ENCODE results near the gene FLOT2.
"Not testable (repeated sequence)": the region's sequence is repeated elsewhere in the genome, so short reads cannot be mapped to it uniquely, and the experiment has no call there.

The FLOT2 gene

GRCh38 chr17:28895794-28896447 is 1.6 kb downstream of the FLOT2 start:
- no peak for DNase-seq

- not testable (repeated sequence) for DNase-seq
Measured at GRCh38 chr17:28893248-28894183, 4.0 kb downstream of the FLOT2 start.

GRCh38 chr17:28892024-28892423 is 5.5 kb downstream of the FLOT2 start:
- DNase-seq = no peak

GRCh38 chr17:28891201-28891600 is 6.3 kb downstream of the FLOT2 start:
- DNase-seq = no peak

GRCh38 chr17:28889996-28890395 is 7.5 kb downstream of the FLOT2 start:
- DNase-seq = no peak

GRCh38 chr17:28888832-28889231 is 8.7 kb downstream of the FLOT2 start:
- no peak for DNase-seq

- DNase-seq = no peak
Measured at GRCh38 chr17:28887871-28888471, 9.6 kb downstream of the FLOT2 start.

GRCh38 chr17:28885951-28886350 is 11.6 kb downstream of the FLOT2 start:
- DNase-seq = no peak

GRCh38 chr17:28885363-28885762 is 12.2 kb downstream of the FLOT2 start:
- DNase-seq = no peak

- no peak for DNase-seq
Measured at GRCh38 chr17:28883967-28884702, 13.4 kb downstream of the FLOT2 start.

GRCh38 chr17:28882154-28882895 is 15.2 kb downstream of the FLOT2 start:
- no peak for DNase-seq

- no peak for DNase-seq
Measured at GRCh38 chr17:28881533-28882056, 15.9 kb downstream of the FLOT2 start.

GRCh38 chr17:28880572-28880945 is 17.0 kb downstream of the FLOT2 start:
- no peak for DNase-seq

GRCh38 chr17:28879886-28880571 is 17.5 kb downstream of the FLOT2 start:
- DNase-seq = no peak

- DNase-seq = peak; percentile 16
Measured at GRCh38 chr17:28878981-28879380, 18.6 kb downstream of the FLOT2 start.

GRCh38 chr17:28878158-28878910 is 19.2 kb downstream of the FLOT2 start:
- no peak for DNase-seq

GRCh38 chr17:28877150-28877711 is 20.3 kb downstream of the FLOT2 start:
- not testable (repeated sequence) for DNase-seq

- no peak for DNase-seq
Measured at GRCh38 chr17:28875848-28876550, 21.5 kb downstream of the FLOT2 start.

- DNase-seq = no peak
Measured at GRCh38 chr17:28874750-28875149, 22.8 kb downstream of the FLOT2 start.

GRCh38 chr17:28873839-28874238 is 23.7 kb downstream of the FLOT2 start:
- no peak for DNase-seq
